Esophagus squamous epithelium (tissue), 5 donors: Measurements from ENCODE around the gene MED10. TPM values are rescaled to one million over a fixed set of nuclear protein-coding genes. Genes with fewer than 3 reads are reported as not detected.

ENCODE experiments used
- DNase-seq: peaks from one replicate; lab custom pipeline; 2025; lab: John Stamatoyannopoulos, UW
- H3K27ac ChIP-seq, 4 donors: fragments of 200-600 bp; sonication (generic); one replicate each; pipeline ENCODE4 v1.5.1; 2016 to 2019; ENCODE audit warnings: mild to moderate bottlenecking in 1 of 4
- H3K27me3 ChIP-seq, 4 donors: fragments of 200-600 bp; sonication (generic); 1 replicate in 3 of 4; 2 replicates in 1 of 4; pipeline versions ENCODE4 v1.5.1 to v1.6.0; 2017 to 2021; ENCODE audit warnings: antibody characterized with exemption in 1 of 4
- H3K36me3 ChIP-seq, 3 donors: fragments of 200-600 bp; sonication (generic); one replicate each; pipeline ENCODE4 v1.5.1; 2016 to 2019
- H3K4me1 ChIP-seq, 3 donors: fragments of 200-600 bp; sonication (generic); one replicate each; pipeline ENCODE4 v1.5.1; 2017 to 2019
- H3K4me3 ChIP-seq, 4 donors: fragments of 200-600 bp; sonication (generic); 1 replicate in 3 of 4; 2 replicates in 1 of 4; pipeline ENCODE4 v1.5.1; 2016 to 2019; ENCODE audit warnings: mild to moderate bottlenecking in 2 of 4, moderate library complexity in 1 of 4
- H3K9me3 ChIP-seq, 3 donors: fragments of 200-600 bp; sonication (generic); one replicate each; pipeline ENCODE4 v1.5.1; 2016 to 2019
- POLR2A ChIP-seq, 4 donors: fragments of 450-650 bp; IDR thresholded peaks; one replicate each; pipeline ENCODE4 v1.6.1; 2017; ENCODE audit warnings: antibody characterized with exemption in 4 of 4, mild to moderate bottlenecking in 4 of 4, moderate library complexity in 3 of 4
- WGBS, 2 donors: methylation state at CpG; one replicate each; pipeline ENCODE4 v1.1.5; 2018; 5-methylcytosine and 5-hydroxymethylcytosine counted together
- intact Hi-C: fragments of 100-400 bp; cut with DNase I; formaldehyde crosslinking; loops from one replicate; pipeline ENCODE4 v1.15.0; 2022
- total RNA-seq, 4 donors: library from RNA; depleted of rRNA; stranded (reverse); fragments of >200 nt; gene quantifications; one replicate each; pipeline ENCODE4 v1.1.0, GENCODE V29; 2016
- TF ChIP-seq, protein P1 (sequence below), 6 experiments: fragments of 450-650 bp in 4 of 6; fragments of 200-600 bp in 2 of 6; sonication (generic) in 2 of 6; IDR thresholded peaks; one replicate each; pipeline ENCODE4 v1.5.1; 2016 to 2019; ENCODE audit warnings: antibody characterized with exemption in 6 of 6, mild to moderate bottlenecking in 4 of 6, moderate library complexity in 4 of 6
- donor health status: DM: yes; HTN: yes; CAD: no.

The MED10 gene
- total RNA-seq, 4 donors from 2014 or later = 10.3 to 30.7 (median 20.8) TPM

- intact Hi-C loops = no loop called here
- DNase-seq = no peak
- TF ChIP-seq, protein P1, sequence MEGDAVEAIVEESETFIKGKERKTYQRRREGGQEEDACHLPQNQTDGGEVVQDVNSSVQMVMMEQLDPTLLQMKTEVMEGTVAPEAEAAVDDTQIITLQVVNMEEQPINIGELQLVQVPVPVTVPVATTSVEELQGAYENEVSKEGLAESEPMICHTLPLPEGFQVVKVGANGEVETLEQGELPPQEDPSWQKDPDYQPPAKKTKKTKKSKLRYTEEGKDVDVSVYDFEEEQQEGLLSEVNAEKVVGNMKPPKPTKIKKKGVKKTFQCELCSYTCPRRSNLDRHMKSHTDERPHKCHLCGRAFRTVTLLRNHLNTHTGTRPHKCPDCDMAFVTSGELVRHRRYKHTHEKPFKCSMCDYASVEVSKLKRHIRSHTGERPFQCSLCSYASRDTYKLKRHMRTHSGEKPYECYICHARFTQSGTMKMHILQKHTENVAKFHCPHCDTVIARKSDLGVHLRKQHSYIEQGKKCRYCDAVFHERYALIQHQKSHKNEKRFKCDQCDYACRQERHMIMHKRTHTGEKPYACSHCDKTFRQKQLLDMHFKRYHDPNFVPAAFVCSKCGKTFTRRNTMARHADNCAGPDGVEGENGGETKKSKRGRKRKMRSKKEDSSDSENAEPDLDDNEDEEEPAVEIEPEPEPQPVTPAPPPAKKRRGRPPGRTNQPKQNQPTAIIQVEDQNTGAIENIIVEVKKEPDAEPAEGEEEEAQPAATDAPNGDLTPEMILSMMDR (IDR thresholded peaks at IDR 0.05) = no peak
- no peak for TF ChIP-seq POLR2A (IDR thresholded peaks at IDR 0.05)
- WGBS, 2 donors = 58 to 83% methylated on average over 5 of the region's 5 CpGs
- Histone ChIP-seq H3K4me3 (no peak overlapping the region), H3K9me3 (peaks cover 0 to 24% (median 10%) of the 10 kb centered on the region in 3 donors), H3K36me3 (peaks cover 0 to 15% (median 0%) of the 10 kb centered on the region in 3 donors), H3K27ac (no peak overlapping the region), H3K27me3 (no peaks in the 10 kb centered on the region), H3K4me1 (no peaks in the 10 kb centered on the region)
Measured at GRCh38 chr5:6333182-6333905, 45.0 kb downstream of the MED10 start.

DNA sequence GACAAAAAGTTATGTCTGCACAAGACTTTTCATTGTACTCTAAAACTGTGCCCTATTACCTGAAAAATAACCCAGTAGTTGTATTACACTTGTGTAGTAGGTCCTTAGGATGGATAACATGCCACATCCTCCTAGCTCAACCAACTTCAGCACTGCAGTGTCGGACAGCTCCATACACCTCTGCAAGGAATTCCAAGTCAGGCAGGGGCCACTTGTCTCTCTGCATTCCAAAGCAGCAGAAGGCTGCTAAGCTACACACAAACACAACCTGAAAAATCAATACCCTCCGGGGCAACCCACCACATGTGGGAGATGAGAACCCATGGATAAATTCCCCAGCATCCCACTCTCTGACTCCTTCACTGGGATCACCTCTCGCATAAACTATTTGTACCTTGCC is 50.2 kb downstream of the MED10 start:
- 41 to 75% methylated on average over 2 to 3 of the region's 3 CpGs for WGBS, 2 donors
- no peak overlapping the region for H3K27ac ChIP-seq
- no peaks in the 10 kb centered on the region for H3K27me3 ChIP-seq
- peaks cover 0 to 11% (median 0%) of the 10 kb centered on the region in 3 donors for H3K36me3 ChIP-seq
- no peaks in the 10 kb centered on the region for H3K4me1 ChIP-seq
- H3K9me3 ChIP-seq = peaks cover 0 to 24% (median 10%) of the 10 kb centered on the region in 3 donors
- intact Hi-C loops = no loop called here
- TF ChIP-seq POLR2A (IDR thresholded peaks at IDR 0.05) = no peak
- TF ChIP-seq, protein P1 (IDR thresholded peaks at IDR 0.05) = no peak
- DNase-seq = no peak
- no peak overlapping the region for H3K4me3 ChIP-seq

GRCh38 chr5:6326776-6327175 is 51.6 kb downstream of the MED10 start:
- Histone ChIP-seq H3K4me3 (no peak overlapping the region), H3K36me3 (no peaks in the 10 kb centered on the region), H3K4me1 (no peaks in the 10 kb centered on the region), H3K27me3 (no peaks in the 10 kb centered on the region), H3K9me3 (peaks cover 0 to 24% (median 10%) of the 10 kb centered on the region in 3 donors), H3K27ac (no peak overlapping the region)
- intact Hi-C loops = no loop called here
- no peak for DNase-seq
- 68 to 78% methylated on average over 4 to 5 of the region's 5 CpGs for WGBS, 2 donors
- TF ChIP-seq, protein P1 (IDR thresholded peaks at IDR 0.05) = no peak
- no peak for TF ChIP-seq POLR2A (IDR thresholded peaks at IDR 0.05)

GRCh38 chr5:6322163-6322713 is 56.1 kb downstream of the MED10 start:
- no peak for TF ChIP-seq POLR2A (IDR thresholded peaks at IDR 0.05)
- TF ChIP-seq, protein P1 (IDR thresholded peaks at IDR 0.05) = no peak
- peaks cover 0 to 5% (median 3%) of the 10 kb centered on the region in 3 donors for H3K9me3 ChIP-seq
- no peak overlapping the region for H3K4me3 ChIP-seq
- no peaks in the 10 kb centered on the region for H3K4me1 ChIP-seq
- no peaks in the 10 kb centered on the region for H3K27me3 ChIP-seq
- H3K36me3 ChIP-seq = no peaks in the 10 kb centered on the region
- WGBS, 2 donors = 90 to 100% methylated on average over 5 to 21 of the region's 21 CpGs
- DNase-seq = no peak
- H3K27ac ChIP-seq = no peak overlapping the region
- intact Hi-C loops = no loop called here

Other genes starting within 250 kb of the MED10 start
- 1 to 10 TPM in 1 of 4 donors, under 1 TPM in 3; 0.27 to 1.5 (median 0.33) TPM for gene UBE2QL1, start 70.3 kb upstream of the MED10 start, total RNA-seq